HCT116 (cell line): ENCODE measurements around the gene PKN2. TPM values are rescaled to one million over a fixed set of nuclear protein-coding genes. Genes with fewer than 3 reads are reported as not detected.
A peak's percentile ranks its signal among the peaks of the same experiment; 100 is the strongest.

Experiments used
- ATAC-seq: fragments of 200-7000 bp; cut with Tn5 transposase; 2 replicates; pipeline ENCODE4 v1.9.1; 2020; ENCODE audit warnings: mild to moderate bottlenecking, moderate library complexity
- BruUV-seq: library from RNA; stranded (reverse); fragments of 400-500 nt; replicated peaks from 2 replicates; lab custom pipeline; 2021; lab: Mats Ljungman, UMichigan
- CTCF ChIA-PET: fragments of 300-600 bp; sonication (Branson Sonifier 250); formaldehyde crosslinking; loops from one replicate; lab custom pipeline; 2021; ENCODE audit warnings: antibody characterized with exemption; lab: Charles Lee
- POLR2A ChIA-PET: fragments of 300-600, 350-600 bp; sonication (Branson Sonifier 250); formaldehyde crosslinking; loops from one replicate; lab custom pipeline; 2021; ENCODE audit warnings: antibody characterized with exemption; lab: Charles Lee
- RAD21 ChIA-PET, 2 experiments: fragments of 300-600 bp; sonication (Branson Sonifier 250); formaldehyde crosslinking; loops; one replicate each; lab custom pipeline; 2023; ENCODE audit warnings: low total read pairs in 2 of 2; ENCODE audit not compliant: uncharacterized antibody in 2 of 2, unreplicated experiment in 2 of 2, low non-redundant PET in 1 of 2; lab: Charles Lee
- DNase-seq: peaks from one replicate; pipeline ENCODE4 v3.0.0-alpha.2; 2010; ENCODE audit warnings: low read depth, low spot score
- H2AFZ ChIP-seq: fragments of 200-600 bp; shearing (Covaris generic), sonication (generic); 2 replicates; pipeline ENCODE4 v1.6.1; 2017; ENCODE audit warnings: low read depth, mixed run types, mixed read lengths, antibody characterized with exemption, low read length; ENCODE audit not compliant: poor library complexity, severe bottlenecking
- H3K27ac ChIP-seq: 2 replicates; pipeline ENCODE4 v1.5.1; 2012; ENCODE audit warnings: low read depth, low read length
- H3K27me3 ChIP-seq: fragments of 200-600 bp; sonication (generic); 2 replicates; pipeline ENCODE4 v1.6.1; 2016; ENCODE audit warnings: mixed run types, low read length, mixed read lengths; ENCODE audit not compliant: insufficient read depth
- H3K36me3 ChIP-seq, 2 experiments: fragments of 200-500 bp in 1 of 2; fragments of 200-600 bp in 1 of 2; sonication (Bioruptor generic) in 1 of 2; sonication (generic) in 1 of 2; 2 replicates each; pipeline versions ENCODE4 v1.5.1 to v1.6.1; 2014 to 2016; ENCODE audit warnings: low read length in 2 of 2, inconsistent platforms in 1 of 2, mixed read lengths in 1 of 2, mixed run types in 1 of 2; ENCODE audit not compliant: insufficient read depth in 2 of 2, control insufficient read depth in 1 of 2
- H3K4me1 ChIP-seq, 2 experiments: fragments of 200-600 bp in 1 of 2; sonication (generic) in 1 of 2; 2 replicates each; pipeline versions ENCODE4 v1.5.1 to v1.6.1; 2012 to 2017; ENCODE audit warnings: low read length in 2 of 2, inconsistent platforms in 1 of 2, mild to moderate bottlenecking in 1 of 2, mixed read lengths in 1 of 2, mixed run types in 1 of 2, moderate library complexity in 1 of 2; ENCODE audit not compliant: insufficient read depth in 2 of 2, control insufficient read depth in 1 of 2
- H3K4me2 ChIP-seq: fragments of 200-600 bp; sonication (generic); 2 replicates; pipeline ENCODE4 v1.6.1; 2017; ENCODE audit warnings: mixed run types, low read length, mixed read lengths
- H3K4me3 ChIP-seq, 2 experiments: fragments of 200-600 bp in 1 of 2; sonication (generic) in 1 of 2; replicated peaks in 1 of 2; 2 replicates each; pipeline ENCODE4 v1.5.1; 2011 to 2016; ENCODE audit warnings: low read length in 2 of 2, control low read depth in 1 of 2, low read depth in 1 of 2, mild to moderate bottlenecking in 1 of 2, mixed read lengths in 1 of 2, mixed run types in 1 of 2
- H3K79me2 ChIP-seq: fragments of 200-600 bp; sonication (generic); 2 replicates; pipeline ENCODE4 v1.6.1; 2017; ENCODE audit warnings: mild to moderate bottlenecking, mixed run types, low read length, moderate library complexity, mixed read lengths; ENCODE audit not compliant: insufficient read depth
- H3K9ac ChIP-seq: fragments of 200-600 bp; sonication (generic); 2 replicates; pipeline ENCODE4 v1.6.1; 2016; ENCODE audit warnings: low read length, mixed read lengths
- H3K9me2 ChIP-seq: fragments of 200-600 bp; sonication (generic), shearing (Covaris generic); 2 replicates; pipeline ENCODE4 v1.6.1; 2017; ENCODE audit warnings: mixed run types, mild to moderate bottlenecking, moderate library complexity; ENCODE audit not compliant: insufficient read depth
- H3K9me3 ChIP-seq, 2 experiments: fragments of 200-500 bp in 1 of 2; fragments of 200-600 bp in 1 of 2; sonication (Bioruptor generic) in 1 of 2; sonication (generic) in 1 of 2; 2 replicates each; pipeline ENCODE4 v1.6.1; 2014 to 2017; ENCODE audit warnings: low read length in 2 of 2, mixed read lengths in 2 of 2, inconsistent platforms in 1 of 2, low read depth in 1 of 2, mild to moderate bottlenecking in 1 of 2, mixed run types in 1 of 2, moderate library complexity in 1 of 2; ENCODE audit not compliant: control insufficient read depth in 1 of 2, insufficient read depth in 1 of 2
- H4K20me1 ChIP-seq: fragments of 200-600 bp; sonication (generic), shearing (Covaris generic); 2 replicates; pipeline ENCODE4 v1.6.1; 2017; ENCODE audit warnings: mixed run types, mild to moderate bottlenecking, moderate library complexity; ENCODE audit not compliant: insufficient read depth
- CTCF ChIP-seq, 3 experiments: fragments of 200-600 bp in 1 of 3; sonication (generic) in 1 of 3; IDR thresholded peaks in 2 of 3; conservative IDR thresholded peaks in 1 of 3; 2 replicates each; pipeline ENCODE4 v1.5.1; 2012 to 2017; ENCODE audit warnings: low read depth in 2 of 3, low read length in 2 of 3, antibody characterized with exemption in 1 of 3, borderline replicate concordance in 1 of 3, control low read depth in 1 of 3, mild to moderate bottlenecking in 1 of 3, mixed read lengths in 1 of 3, mixed run types in 1 of 3, moderate library complexity in 1 of 3; ENCODE audit not compliant: insufficient read depth in 1 of 3
- EZH2phosphoT487 ChIP-seq: fragments of 200-600 bp; IDR thresholded peaks from 2 replicates; pipeline ENCODE4 v1.6.1; 2018; ENCODE audit warnings: antibody characterized with exemption, borderline replicate concordance
- JUND ChIP-seq: IDR thresholded peaks from 2 replicates; pipeline ENCODE4 v1.6.1; 2012
- POLR2AphosphoS5 ChIP-seq: IDR thresholded peaks from 2 replicates; pipeline ENCODE4 v1.6.1; 2011; ENCODE audit warnings: mild to moderate bottlenecking, low read depth, low read length, moderate library complexity
- SRF ChIP-seq: IDR thresholded peaks from 2 replicates; pipeline ENCODE4 v1.6.1; 2012; ENCODE audit warnings: low read depth
- ZFX ChIP-seq: fragments of 450-650 bp; IDR thresholded peaks from 2 replicates; pipeline ENCODE4 v1.6.1; 2017
- intact Hi-C: fragments of 100-400 bp; cut with micrococcal nuclease; formaldehyde crosslinking; loops from 2 replicates; pipeline ENCODE4 v1.10.0; 2022
- total RNA-seq: library from RNA; stranded (reverse); gene quantifications from one replicate; pipeline ENCODE4 v1.2.1, GENCODE V29; 2021; ENCODE audit not compliant: unreplicated experiment

Gene PKN2
- total RNA-seq, 1 experiment from 2014 or later, result 44.3 TPM

- TF ChIP-seq POLR2AphosphoS5, result no peak
- TF ChIP-seq JUND, result no peak
- TF ChIP-seq SRF, result no peak
These were observed 33.2 kb upstream of the PKN2 start (continued) for GRCh38 chr1:88650676-88651418.

- no peak for ATAC-seq
- no peak for TF ChIP-seq CTCF (IDR thresholded peaks at IDR 0.05 in 2 of 3, conservative IDR thresholded peaks at IDR 0.05 in 1 of 3; ENCODE audit: borderline replicate concordance in 1 of 3, insufficient read depth in 1 of 3, low read depth in 2 of 3, low read length in 2 of 3)
- no peak for TF ChIP-seq JUND
- TF ChIP-seq ZFX, result no peak
- TF ChIP-seq EZH2phosphoT487, result no peak
- TF ChIP-seq, all 23 proteins: peak for 0
- no peaks in the 10 kb centered on the region for H3K79me2 ChIP-seq
- no peak overlapping the region for H3K4me3 ChIP-seq
- no peaks in the 10 kb centered on the region for H3K9me3 ChIP-seq
- ChIA-PET CTCF (interaction anchor here (1.0 to 1.7 kb wide), 6 partner anchors 9 to 474 kb away, joined by 3 to 11 read pairs (median 6); no protein-coding TSS in a partner anchor), RAD21 (interaction anchor here in 1 of 2 experiments (1.0 kb wide), 1 partner anchor 221 kb away, joined by 4 read pairs; no protein-coding TSS in a partner anchor), POLR2A (no interaction called here)
- no TSS peak for BruUV-seq
- H3K9ac ChIP-seq, result no peak overlapping the region
- no peaks in the 10 kb centered on the region for H4K20me1 ChIP-seq
- H3K4me1 ChIP-seq, result no peaks in the 10 kb centered on the region
- no peak overlapping the region for H3K4me2 ChIP-seq
- no peak for DNase-seq
- no peak overlapping the region for H3K27ac ChIP-seq
- intact Hi-C loops, result loop anchor here (1.0 kb wide), 1 partner anchor 222 kb away; no protein-coding TSS in a partner anchor
- H3K27me3 ChIP-seq, result no peaks in the 10 kb centered on the region
- peak overlapping the region; percentile 34 for H2AFZ ChIP-seq
- H3K9me2 ChIP-seq, result no peaks in the 10 kb centered on the region
- no peaks in the 10 kb centered on the region for H3K36me3 ChIP-seq
These were observed 28.9 kb upstream of the PKN2 start for GRCh38 chr1:88655140-88655539.
